H1 (cell line): ENCODE results near the gene CXCL1. TPM values are rescaled to one million over a fixed set of nuclear protein-coding genes. Genes with fewer than 3 reads are reported as not detected.

Experiments
- CTCF ChIA-PET: fragments of 300-600 bp; sonication (Branson Sonifier 250); formaldehyde crosslinking; loops from one replicate; lab custom pipeline; 2021; ENCODE audit not compliant: partially characterized antibody; lab: Charles Lee
- POLR2A ChIA-PET: fragments of 300-600 bp; sonication (Branson Sonifier 250); formaldehyde crosslinking; loops from one replicate; lab custom pipeline; 2021; ENCODE audit warnings: inconsistent platforms; ENCODE audit not compliant: partially characterized antibody; lab: Charles Lee
- DNase-seq, 2 experiments: peaks; one replicate each; pipeline versions ENCODE4 v3.0.0 to v3.0.0-alpha.2; 2010 to 2022; ENCODE audit warnings: low spot score in 2 of 2, low read depth in 1 of 2, mixed read lengths in 1 of 2
- FAIRE-seq: peaks from 2 replicates; lab custom pipeline; 2011; peaks lifted over from hg19 to GRCh38; lab: Jason Lieb, UNC
- H2AFZ ChIP-seq: 2 replicates; pipeline ENCODE4 v1.8.1; 2012; ENCODE audit warnings: low read length, inconsistent platforms
- H2AK5ac ChIP-seq: 2 replicates; pipeline ENCODE4 v1.6.1; 2013; ENCODE audit warnings: low read depth, low read length
- H2BK120ac ChIP-seq: replicated peaks from 2 replicates; pipeline ENCODE3; 2013; ENCODE audit warnings: low read depth, low read length, inconsistent platforms
- H2BK12ac ChIP-seq: 2 replicates; pipeline ENCODE4 v1.6.1; 2013; ENCODE audit warnings: low read depth, low read length
- H2BK15ac ChIP-seq: 2 replicates; pipeline ENCODE4 v1.6.1; 2013; ENCODE audit warnings: low read length
- H2BK20ac ChIP-seq: 2 replicates; pipeline ENCODE4 v1.6.1; 2013; ENCODE audit warnings: low read length
- H2BK5ac ChIP-seq: 2 replicates; pipeline ENCODE4 v1.6.1; 2013; ENCODE audit warnings: low read depth, low read length
- H3K14ac ChIP-seq: 2 replicates; pipeline ENCODE4 v1.6.1; 2013; ENCODE audit warnings: inconsistent platforms; ENCODE audit not compliant: insufficient read length
- H3K18ac ChIP-seq: 2 replicates; pipeline ENCODE4 v1.6.1; 2013; ENCODE audit warnings: low read length; ENCODE audit errors: extremely low read depth
- H3K23ac ChIP-seq: 2 replicates; pipeline ENCODE4 v1.6.1; 2013; ENCODE audit warnings: inconsistent platforms; ENCODE audit not compliant: insufficient read length
- H3K23me2 ChIP-seq: 2 replicates; pipeline ENCODE4 v1.6.1; 2013; ENCODE audit warnings: low read depth, low read length
- H3K27ac ChIP-seq: 2 replicates; pipeline ENCODE4 v1.6.1; 2011; ENCODE audit warnings: low read depth, low read length, inconsistent platforms
- H3K27me3 ChIP-seq, 4 experiments: replicated peaks in 1 of 4; 1 replicate in 1 of 4; 2 replicates in 3 of 4; pipeline versions ENCODE4 v1.6.1 to v1.8.1; 2011 to 2013; ENCODE audit warnings: low read length in 3 of 4, mild to moderate bottlenecking in 3 of 4, inconsistent platforms in 2 of 4, mixed read lengths in 2 of 4, moderate library complexity in 1 of 4; ENCODE audit not compliant: control insufficient read depth in 3 of 4, insufficient read depth in 3 of 4; ENCODE audit errors: extremely low read depth in 1 of 4
- H3K36me3 ChIP-seq, 4 experiments: 2 replicates each; pipeline versions ENCODE4 v1.6.1 to v1.8.1; 2011 to 2013; ENCODE audit warnings: mild to moderate bottlenecking in 4 of 4, low read length in 3 of 4, moderate library complexity in 2 of 4, control low read depth in 1 of 4, inconsistent platforms in 1 of 4; ENCODE audit not compliant: insufficient read depth in 4 of 4, control insufficient read depth in 2 of 4
- H3K4ac ChIP-seq: replicated peaks from 2 replicates; pipeline ENCODE3; 2013; ENCODE audit warnings: low read length, low read depth, mixed read lengths, inconsistent platforms; ENCODE audit not compliant: insufficient read length
- H3K4me1 ChIP-seq, 4 experiments: replicated peaks in 1 of 4; 1 replicate in 1 of 4; 2 replicates in 3 of 4; pipeline versions ENCODE4 v1.6.1 to v1.8.1; 2011 to 2013; ENCODE audit warnings: low read length in 3 of 4, inconsistent platforms in 2 of 4, mixed read lengths in 1 of 4; ENCODE audit not compliant: insufficient read depth in 4 of 4, control insufficient read depth in 3 of 4
- H3K4me2 ChIP-seq, 2 experiments: 2 replicates each; pipeline versions ENCODE4 v1.6.1 to v1.8.1; 2011 to 2013; ENCODE audit warnings: low read depth in 2 of 2, low read length in 2 of 2, control low read depth in 1 of 2, inconsistent platforms in 1 of 2, mild to moderate bottlenecking in 1 of 2; ENCODE audit not compliant: insufficient read depth in 1 of 2
- H3K4me3 ChIP-seq, 4 experiments: fragments of 200-600, 300-600 bp in 1 of 4; sonication (generic), shearing (Covaris generic), sonication (Bioruptor Twin) in 1 of 4; 2 replicates each; pipeline versions ENCODE4 v1.5.1 to v1.8.1; 2011 to 2016; ENCODE audit warnings: low read length in 4 of 4, low read depth in 3 of 4, control low read depth in 2 of 4, inconsistent platforms in 2 of 4, mild to moderate bottlenecking in 2 of 4, mixed read lengths in 1 of 4, moderate library complexity in 1 of 4; ENCODE audit not compliant: insufficient read depth in 2 of 4; ENCODE audit errors: extremely low read depth in 1 of 4
- H3K56ac ChIP-seq: replicated peaks from 2 replicates; pipeline ENCODE3; 2013; ENCODE audit warnings: low read depth, mild to moderate bottlenecking, mixed read lengths, low read length, inconsistent platforms; ENCODE audit not compliant: insufficient read length
- H3K79me1 ChIP-seq: 2 replicates; pipeline ENCODE4 v1.6.1; 2013; ENCODE audit warnings: low read depth, low read length, control low read depth
- H3K79me2 ChIP-seq, 2 experiments: 2 replicates each; pipeline versions ENCODE4 v1.6.1 to v1.8.1; 2012 to 2013; ENCODE audit warnings: low read length in 2 of 2, mild to moderate bottlenecking in 2 of 2, inconsistent platforms in 1 of 2; ENCODE audit not compliant: insufficient read depth in 2 of 2, control insufficient read depth in 1 of 2
- H3K9ac ChIP-seq, 4 experiments: replicated peaks in 1 of 4; 1 replicate in 1 of 4; 2 replicates in 3 of 4; pipeline versions ENCODE4 v1.6.1 to v1.8.1; 2011 to 2013; ENCODE audit warnings: low read depth in 3 of 4, low read length in 3 of 4, control low read depth in 2 of 4, mild to moderate bottlenecking in 2 of 4, moderate library complexity in 2 of 4, inconsistent platforms in 1 of 4; ENCODE audit errors: extremely low read depth in 1 of 4
- H3K9me3 ChIP-seq, 2 experiments: 2 replicates each; pipeline versions ENCODE4 v1.6.1 to v1.8.1; 2012 to 2013; ENCODE audit warnings: mild to moderate bottlenecking in 2 of 2, moderate library complexity in 2 of 2, control low read depth in 1 of 2, inconsistent platforms in 1 of 2, low read depth in 1 of 2, low read length in 1 of 2, mixed read lengths in 1 of 2; ENCODE audit not compliant: insufficient read depth in 2 of 2
- H4K20me1 ChIP-seq, 2 experiments: replicated peaks in 1 of 2; 2 replicates each; pipeline versions ENCODE3 to v1.8.1; 2011 to 2013; ENCODE audit warnings: inconsistent platforms in 2 of 2, low read length in 2 of 2, mild to moderate bottlenecking in 1 of 2; ENCODE audit not compliant: insufficient read depth in 2 of 2, control insufficient read depth in 1 of 2
- H4K5ac ChIP-seq: 2 replicates; pipeline ENCODE4 v1.6.1; 2013; ENCODE audit warnings: low read length, low read depth, mixed read lengths, inconsistent platforms; ENCODE audit not compliant: insufficient read length
- H4K8ac ChIP-seq: 2 replicates; pipeline ENCODE4 v1.8.0; 2013; ENCODE audit warnings: mild to moderate bottlenecking, moderate library complexity, low read length, inconsistent platforms; ENCODE audit not compliant: insufficient read depth; ENCODE audit errors: extremely low read depth
- H4K91ac ChIP-seq: replicated peaks from 2 replicates; pipeline ENCODE3; 2013; ENCODE audit warnings: low read length, mixed read lengths, inconsistent platforms; ENCODE audit not compliant: insufficient read length
- BRCA1 ChIP-seq: IDR thresholded peaks from 2 replicates; pipeline ENCODE4 v1.6.1; 2012; ENCODE audit warnings: low read depth, low read length, improper control_type of control experiment
- CHD1 ChIP-seq: IDR thresholded peaks from 2 replicates; pipeline ENCODE4 v1.6.1; 2012; ENCODE audit warnings: low read depth, low read length, improper control_type of control experiment
- CHD2 ChIP-seq: IDR thresholded peaks from 2 replicates; pipeline ENCODE4 v1.6.1; 2012; ENCODE audit warnings: low read length, improper control_type of control experiment
- EGR1 ChIP-seq: IDR thresholded peaks from 2 replicates; pipeline ENCODE4 v1.6.1; 2011; ENCODE audit warnings: low read depth, low read length, borderline replicate concordance
- GABPA ChIP-seq: IDR thresholded peaks from 2 replicates; pipeline ENCODE4 v1.6.1; 2011; ENCODE audit warnings: mild to moderate bottlenecking, low read length, moderate library complexity, borderline replicate concordance; ENCODE audit not compliant: insufficient read depth
- HDAC2 ChIP-seq, 2 experiments: fragments of 300-600 bp in 1 of 2; sonication (generic) in 1 of 2; IDR thresholded peaks; 2 replicates each; pipeline ENCODE4 v1.6.1; 2011 to 2012; ENCODE audit warnings: low read depth in 2 of 2, low read length in 2 of 2, mild to moderate bottlenecking in 2 of 2, moderate library complexity in 2 of 2, borderline replicate concordance in 1 of 2, inconsistent platforms in 1 of 2
- NRF1 ChIP-seq: IDR thresholded peaks from 2 replicates; pipeline ENCODE4 v1.6.1; 2011; ENCODE audit warnings: mild to moderate bottlenecking, low read depth, low read length, improper control_type of control experiment
- RFX5 ChIP-seq: IDR thresholded peaks from 2 replicates; pipeline ENCODE4 v1.6.1; 2011; ENCODE audit warnings: low read depth, low read length, improper control_type of control experiment, borderline replicate concordance
- RNF2 ChIP-seq: fragments of 200-900, 300-1000 bp; sonication (generic); IDR thresholded peaks from 2 replicates; pipeline ENCODE4 v1.7.1; 2016; ENCODE audit warnings: borderline replicate concordance, low read depth, mild to moderate bottlenecking, antibody characterized with exemption, low read length; ENCODE audit not compliant: poor library complexity, severe bottlenecking; ENCODE audit errors: missing control alignments
- SIRT6 ChIP-seq: IDR thresholded peaks from one replicate; pipeline ENCODE4 v1.7.1; 2012; ENCODE audit warnings: low read length, inconsistent platforms
- SIX5 ChIP-seq: IDR thresholded peaks from 2 replicates; pipeline ENCODE4 v1.6.1; 2011; ENCODE audit warnings: mild to moderate bottlenecking, low read depth, low read length
- SP1 ChIP-seq: IDR thresholded peaks from 2 replicates; pipeline ENCODE4 v1.6.1; 2011; ENCODE audit warnings: low read depth, low read length
- WGBS, 2 experiments: shearing (Covaris generic) in 1 of 2; methylation state at CpG; one replicate each; pipeline versions ENCODE4 v1.1.6 to v1.1.7; 2013 to 2015; ENCODE audit warnings: low lambda C conversion rate in 2 of 2, mixed read lengths in 2 of 2, inconsistent platforms in 1 of 2, low coverage in 1 of 2, missing lambda C conversion rate in 1 of 2; ENCODE audit not compliant: insufficient replicate concordance in 2 of 2, insufficient coverage in 1 of 2, insufficient read length in 1 of 2; ENCODE audit errors: extremely low coverage in 1 of 2, missing lambda C conversion rate in 1 of 2; 5-methylcytosine and 5-hydroxymethylcytosine counted together
- polyA plus RNA-seq, 7 experiments: library from polyadenylated mRNA; depleted of rRNA in 3 of 7; stranded (reverse) in 5 of 7; unstranded in 2 of 7; fragments of >200 nt in 5 of 7; fragments of 200-250 nt in 2 of 7; gene quantifications; 1 replicate in 5 of 7; 2 replicates in 1 of 7; 4 replicates in 1 of 7; pipeline versions ENCODE4 v1.2.1 to v1.2.3, GENCODE V29; 2011 to 2013; ENCODE audit warnings: missing spikeins in 2 of 7, mixed read lengths in 2 of 7
- total RNA-seq: library from RNA; stranded (reverse); fragmentation: NEBNext Ultra II Directional; extraction: Animal tissue kit (Norgen Biotek cat#: 25700); gene quantifications from 2 replicates; pipeline ENCODE4 v1.2.1, GENCODE V29; 2021
- TF ChIP-seq, protein P1 (sequence below): IDR thresholded peaks from 2 replicates; pipeline ENCODE4 v1.6.1; 2012; ENCODE audit warnings: low read length, inconsistent platforms

Gene CXCL1
- total and polyA plus RNA-seq, 2 of the 8 experiments (the other 6 are each of a cell fraction or from before 2014, with no cell fraction given) = 0.77 to 0.80 TPM

GRCh38 chr4:73866246-73866645 is 2.9 kb upstream of the CXCL1 start:
- H3K27me3 ChIP-seq = peaks cover 0 to 22% (median 11%) of the 10 kb centered on the region in 4 experiments; a peak in 6 of 7 replicates
- ChIA-PET POLR2A (no interaction called here), CTCF (interaction anchor here (1.4 to 3.2 kb wide), 5 partner anchors 26 to 269 kb away, joined by 4 to 19 read pairs (median 5); partner anchors contain the start of genes CXCL3 and CXCL5)
- DNase-seq = no peak
- H4K8ac ChIP-seq = no peak overlapping the region
- no peak overlapping the region for H2BK12ac ChIP-seq
- H4K20me1 ChIP-seq = no peaks in the 10 kb centered on the region
- H2AK5ac ChIP-seq = no peak overlapping the region
- H4K91ac ChIP-seq = no peak overlapping the region
- no peaks in the 10 kb centered on the region for H3K9me3 ChIP-seq
- no peak overlapping the region for H2BK5ac ChIP-seq
- H3K4me1 ChIP-seq = peaks cover 0 to 4% (median 2%) of the 10 kb centered on the region in 4 experiments; a peak in 3 of 7 replicates
- no peak overlapping the region for H3K23ac ChIP-seq
- no peak overlapping the region for H3K4me3 ChIP-seq
- H2BK20ac ChIP-seq = no peak overlapping the region
- no peak overlapping the region for H3K18ac ChIP-seq
- no peak overlapping the region for H3K27ac ChIP-seq
- 79% methylated on average over 2 of the region's 2 CpGs; no CpG with 5 or more reads in 1 of the 2 experiments for WGBS, 2 experiments
- H3K14ac ChIP-seq = no peak overlapping the region
- H2AFZ ChIP-seq = no peak overlapping the region
- H3K4me2 ChIP-seq = no peak overlapping the region
- no peaks in the 10 kb centered on the region for H3K79me2 ChIP-seq
- no peak for FAIRE-seq
- no peaks in the 10 kb centered on the region for H3K79me1 ChIP-seq
- no peak overlapping the region for H2BK15ac ChIP-seq
- H2BK120ac ChIP-seq = no peak overlapping the region
- H3K36me3 ChIP-seq = no peaks in the 10 kb centered on the region
- no peak overlapping the region for H3K4ac ChIP-seq
- H3K23me2 ChIP-seq = peaks cover 5% of the 10 kb centered on the region; the same call in 1 of the 2 replicates
- H3K9ac ChIP-seq = no peak overlapping the region
- no peak overlapping the region for H4K5ac ChIP-seq
- H3K56ac ChIP-seq = no peak overlapping the region
- no peak for TF ChIP-seq NRF1
- TF ChIP-seq SIRT6 = no peak
- TF ChIP-seq SP1 = no peak
- TF ChIP-seq RNF2 = no peak
- no peak for TF ChIP-seq HDAC2 (IDR thresholded peaks at IDR 0.05; ENCODE audit: borderline replicate concordance in 1 of 2, low read depth in 2 of 2, low read length in 2 of 2)
- TF ChIP-seq BRCA1 = no peak
- no peak for TF ChIP-seq GABPA
- TF ChIP-seq, protein P1, sequence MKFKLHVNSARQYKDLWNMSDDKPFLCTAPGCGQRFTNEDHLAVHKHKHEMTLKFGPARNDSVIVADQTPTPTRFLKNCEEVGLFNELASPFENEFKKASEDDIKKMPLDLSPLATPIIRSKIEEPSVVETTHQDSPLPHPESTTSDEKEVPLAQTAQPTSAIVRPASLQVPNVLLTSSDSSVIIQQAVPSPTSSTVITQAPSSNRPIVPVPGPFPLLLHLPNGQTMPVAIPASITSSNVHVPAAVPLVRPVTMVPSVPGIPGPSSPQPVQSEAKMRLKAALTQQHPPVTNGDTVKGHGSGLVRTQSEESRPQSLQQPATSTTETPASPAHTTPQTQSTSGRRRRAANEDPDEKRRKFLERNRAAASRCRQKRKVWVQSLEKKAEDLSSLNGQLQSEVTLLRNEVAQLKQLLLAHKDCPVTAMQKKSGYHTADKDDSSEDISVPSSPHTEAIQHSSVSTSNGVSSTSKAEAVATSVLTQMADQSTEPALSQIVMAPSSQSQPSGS = no peak
- no peak for TF ChIP-seq EGR1
- no peak for TF ChIP-seq CHD2
- no peak for TF ChIP-seq CHD1
- TF ChIP-seq SIX5 = no peak
- TF ChIP-seq RFX5 = no peak
